ENCODE data around the gene BNIP5.

The BNIP5 gene

GRCh38 chr6:36301085-36301658 lies 35.5 kb downstream of the BNIP5 start:
- DNase-seq (ENCODE audit: low read depth in 1 of 2, low spot score in 1 of 2): no peak

GRCh38 chr6:36298027-36298426 lies 38.7 kb downstream of the BNIP5 start:
- DNase-seq (ENCODE audit: low read depth in 1 of 2, low spot score in 1 of 2): no peak

- DNase-seq (ENCODE audit: low read depth in 1 of 2, low spot score in 1 of 2): no peak
Observed at GRCh38 chr6:36297511-36297910, 39.2 kb downstream of the BNIP5 start.

- DNase-seq (ENCODE audit: low read depth in 1 of 2, low spot score in 1 of 2): no peak
Observed at GRCh38 chr6:36297051-36297450, 39.6 kb downstream of the BNIP5 start.

- DNase-seq (ENCODE audit: low read depth in 1 of 2, low spot score in 1 of 2): no peak
Observed at GRCh38 chr6:36296240-36296639, 40.4 kb downstream of the BNIP5 start.

- no peak for DNase-seq (ENCODE audit: low read depth in 1 of 2, low spot score in 1 of 2)
Observed at GRCh38 chr6:36292170-36292569, 44.5 kb downstream of the BNIP5 start.

GRCh38 chr6:36290668-36291620 lies 45.7 kb downstream of the BNIP5 start:
- no peak for DNase-seq (ENCODE audit: low read depth in 1 of 2, low spot score in 1 of 2)

- no peak for DNase-seq (ENCODE audit: low read depth in 1 of 2, low spot score in 1 of 2)
Observed at GRCh38 chr6:36289281-36289878, 47.3 kb downstream of the BNIP5 start.

GRCh38 chr6:36286858-36287257 lies 49.8 kb downstream of the BNIP5 start:
- no peak for DNase-seq (ENCODE audit: low read depth in 1 of 2, low spot score in 1 of 2)

GRCh38 chr6:36285797-36286196 lies 50.9 kb downstream of the BNIP5 start:
- no peak for DNase-seq (ENCODE audit: low read depth in 1 of 2, low spot score in 1 of 2)

GRCh38 chr6:36285187-36285671 lies 51.5 kb downstream of the BNIP5 start:
- no peak for DNase-seq (ENCODE audit: low read depth in 1 of 2, low spot score in 1 of 2)

GRCh38 chr6:36284359-36284758 lies 52.3 kb downstream of the BNIP5 start:
- DNase-seq (ENCODE audit: low read depth in 1 of 2, low spot score in 1 of 2): no peak

- no peak for DNase-seq (ENCODE audit: low read depth in 1 of 2, low spot score in 1 of 2)
Observed at GRCh38 chr6:36283608-36284007, 53.1 kb downstream of the BNIP5 start.

- DNase-seq (ENCODE audit: low read depth in 1 of 2, low spot score in 1 of 2): no peak
Observed at GRCh38 chr6:36280983-36281382, 55.7 kb downstream of the BNIP5 start.

GRCh38 chr6:36280467-36280866 lies 56.2 kb downstream of the BNIP5 start:
- DNase-seq (ENCODE audit: low read depth in 1 of 2, low spot score in 1 of 2): no peak

GRCh38 chr6:36277946-36278470 lies 58.7 kb downstream of the BNIP5 start:
- DNase-seq (ENCODE audit: low read depth in 1 of 2, low spot score in 1 of 2): no peak

- no peak for DNase-seq (ENCODE audit: low read depth in 1 of 2, low spot score in 1 of 2)
Observed at GRCh38 chr6:36276581-36277536, 59.8 kb downstream of the BNIP5 start.

GRCh38 chr6:36273802-36274514 lies 62.7 kb downstream of the BNIP5 start:
- DNase-seq (ENCODE audit: low read depth in 1 of 2, low spot score in 1 of 2): no peak

GRCh38 chr6:36273067-36273466 lies 63.6 kb downstream of the BNIP5 start:
- DNase-seq (ENCODE audit: low read depth in 1 of 2, low spot score in 1 of 2): no peak

- no peak for DNase-seq (ENCODE audit: low read depth in 1 of 2, low spot score in 1 of 2)
Observed at GRCh38 chr6:36272234-36272633, 64.5 kb downstream of the BNIP5 start.
